HCT116 (cell line): Measurements from ENCODE around the gene TXNRD3. TPM values are rescaled to one million over a fixed set of nuclear protein-coding genes. Genes with fewer than 3 reads are reported as not detected.

Source experiments
- ATAC-seq: fragments of 200-7000 bp; cut with Tn5 transposase; 2 replicates; pipeline ENCODE4 v1.9.1; 2020; ENCODE audit warnings: mild to moderate bottlenecking, moderate library complexity
- BruUV-seq: library from RNA; stranded (reverse); fragments of 400-500 nt; replicated peaks from 2 replicates; lab custom pipeline; 2021; lab: Mats Ljungman, UMichigan
- CTCF ChIA-PET: fragments of 300-600 bp; sonication (Branson Sonifier 250); formaldehyde crosslinking; loops from one replicate; lab custom pipeline; 2021; ENCODE audit warnings: antibody characterized with exemption; lab: Charles Lee
- POLR2A ChIA-PET: fragments of 300-600, 350-600 bp; sonication (Branson Sonifier 250); formaldehyde crosslinking; loops from one replicate; lab custom pipeline; 2021; ENCODE audit warnings: antibody characterized with exemption; lab: Charles Lee
- RAD21 ChIA-PET, 2 experiments: fragments of 300-600 bp; sonication (Branson Sonifier 250); formaldehyde crosslinking; loops; one replicate each; lab custom pipeline; 2023; ENCODE audit warnings: low total read pairs in 2 of 2; ENCODE audit not compliant: uncharacterized antibody in 2 of 2, unreplicated experiment in 2 of 2, low non-redundant PET in 1 of 2; lab: Charles Lee
- DNase-seq: peaks from one replicate; pipeline ENCODE4 v3.0.0-alpha.2; 2010; ENCODE audit warnings: low read depth, low spot score
- H2AFZ ChIP-seq: fragments of 200-600 bp; shearing (Covaris generic), sonication (generic); 2 replicates; pipeline ENCODE4 v1.6.1; 2017; ENCODE audit warnings: low read depth, mixed run types, mixed read lengths, antibody characterized with exemption, low read length; ENCODE audit not compliant: poor library complexity, severe bottlenecking
- H3K27ac ChIP-seq: 2 replicates; pipeline ENCODE4 v1.5.1; 2012; ENCODE audit warnings: low read depth, low read length
- H3K27me3 ChIP-seq: fragments of 200-600 bp; sonication (generic); 2 replicates; pipeline ENCODE4 v1.6.1; 2016; ENCODE audit warnings: mixed run types, low read length, mixed read lengths; ENCODE audit not compliant: insufficient read depth
- H3K36me3 ChIP-seq, 2 experiments: fragments of 200-500 bp in 1 of 2; fragments of 200-600 bp in 1 of 2; sonication (Bioruptor generic) in 1 of 2; sonication (generic) in 1 of 2; 2 replicates each; pipeline versions ENCODE4 v1.5.1 to v1.6.1; 2014 to 2016; ENCODE audit warnings: low read length in 2 of 2, inconsistent platforms in 1 of 2, mixed read lengths in 1 of 2, mixed run types in 1 of 2; ENCODE audit not compliant: insufficient read depth in 2 of 2, control insufficient read depth in 1 of 2
- H3K4me1 ChIP-seq, 2 experiments: fragments of 200-600 bp in 1 of 2; sonication (generic) in 1 of 2; 2 replicates each; pipeline versions ENCODE4 v1.5.1 to v1.6.1; 2012 to 2017; ENCODE audit warnings: low read length in 2 of 2, inconsistent platforms in 1 of 2, mild to moderate bottlenecking in 1 of 2, mixed read lengths in 1 of 2, mixed run types in 1 of 2, moderate library complexity in 1 of 2; ENCODE audit not compliant: insufficient read depth in 2 of 2, control insufficient read depth in 1 of 2
- H3K4me2 ChIP-seq: fragments of 200-600 bp; sonication (generic); 2 replicates; pipeline ENCODE4 v1.6.1; 2017; ENCODE audit warnings: mixed run types, low read length, mixed read lengths
- H3K4me3 ChIP-seq, 2 experiments: fragments of 200-600 bp in 1 of 2; sonication (generic) in 1 of 2; replicated peaks in 1 of 2; 2 replicates each; pipeline ENCODE4 v1.5.1; 2011 to 2016; ENCODE audit warnings: low read length in 2 of 2, control low read depth in 1 of 2, low read depth in 1 of 2, mild to moderate bottlenecking in 1 of 2, mixed read lengths in 1 of 2, mixed run types in 1 of 2
- H3K79me2 ChIP-seq: fragments of 200-600 bp; sonication (generic); 2 replicates; pipeline ENCODE4 v1.6.1; 2017; ENCODE audit warnings: mild to moderate bottlenecking, mixed run types, low read length, moderate library complexity, mixed read lengths; ENCODE audit not compliant: insufficient read depth
- H3K9ac ChIP-seq: fragments of 200-600 bp; sonication (generic); 2 replicates; pipeline ENCODE4 v1.6.1; 2016; ENCODE audit warnings: low read length, mixed read lengths
- H3K9me2 ChIP-seq: fragments of 200-600 bp; sonication (generic), shearing (Covaris generic); 2 replicates; pipeline ENCODE4 v1.6.1; 2017; ENCODE audit warnings: mixed run types, mild to moderate bottlenecking, moderate library complexity; ENCODE audit not compliant: insufficient read depth
- H3K9me3 ChIP-seq, 2 experiments: fragments of 200-500 bp in 1 of 2; fragments of 200-600 bp in 1 of 2; sonication (Bioruptor generic) in 1 of 2; sonication (generic) in 1 of 2; 2 replicates each; pipeline ENCODE4 v1.6.1; 2014 to 2017; ENCODE audit warnings: low read length in 2 of 2, mixed read lengths in 2 of 2, inconsistent platforms in 1 of 2, low read depth in 1 of 2, mild to moderate bottlenecking in 1 of 2, mixed run types in 1 of 2, moderate library complexity in 1 of 2; ENCODE audit not compliant: control insufficient read depth in 1 of 2, insufficient read depth in 1 of 2
- H4K20me1 ChIP-seq: fragments of 200-600 bp; sonication (generic), shearing (Covaris generic); 2 replicates; pipeline ENCODE4 v1.6.1; 2017; ENCODE audit warnings: mixed run types, mild to moderate bottlenecking, moderate library complexity; ENCODE audit not compliant: insufficient read depth
- CBX3 ChIP-seq: IDR thresholded peaks from 2 replicates; pipeline ENCODE4 v1.6.1; 2012; ENCODE audit warnings: low read depth
- EGR1 ChIP-seq: IDR thresholded peaks from 2 replicates; pipeline ENCODE4 v1.6.1; 2012; ENCODE audit warnings: low read depth
- ELF1 ChIP-seq: IDR thresholded peaks from 2 replicates; pipeline ENCODE4 v1.6.1; 2012; ENCODE audit warnings: low read depth, borderline replicate concordance
- EZH2phosphoT487 ChIP-seq: fragments of 200-600 bp; IDR thresholded peaks from 2 replicates; pipeline ENCODE4 v1.6.1; 2018; ENCODE audit warnings: antibody characterized with exemption, borderline replicate concordance
- FOSL1 ChIP-seq: IDR thresholded peaks from 2 replicates; pipeline ENCODE4 v1.6.1; 2012; ENCODE audit warnings: low read depth
- JUND ChIP-seq: IDR thresholded peaks from 2 replicates; pipeline ENCODE4 v1.6.1; 2012
- MAX ChIP-seq: IDR thresholded peaks from 2 replicates; pipeline ENCODE4 v1.6.1; 2012
- POLR2A ChIP-seq: IDR thresholded peaks from 2 replicates; pipeline ENCODE4 v1.7.0; 2011; ENCODE audit warnings: borderline replicate concordance; ENCODE audit not compliant: insufficient read depth, insufficient read length; ENCODE audit errors: extremely low read depth
- RAD21 ChIP-seq: IDR thresholded peaks from 2 replicates; pipeline ENCODE4 v1.6.1; 2012; ENCODE audit warnings: low read depth, mild to moderate bottlenecking
- SIN3A ChIP-seq: IDR thresholded peaks from 2 replicates; pipeline ENCODE4 v1.6.1; 2012; ENCODE audit warnings: low read depth
- SP1 ChIP-seq: IDR thresholded peaks from 2 replicates; pipeline ENCODE4 v1.6.1; 2012; ENCODE audit warnings: low read depth
- SRF ChIP-seq: IDR thresholded peaks from 2 replicates; pipeline ENCODE4 v1.6.1; 2012; ENCODE audit warnings: low read depth
- TCF7L2 ChIP-seq: IDR thresholded peaks from 2 replicates; pipeline ENCODE4 v1.7.0; 2011; ENCODE audit warnings: borderline replicate concordance, inconsistent platforms; ENCODE audit not compliant: insufficient read depth, insufficient read length; ENCODE audit errors: extremely low read depth
- ZBTB33 ChIP-seq: IDR thresholded peaks from 2 replicates; pipeline ENCODE4 v1.6.1; 2011; ENCODE audit warnings: mild to moderate bottlenecking, low read length, moderate library complexity; ENCODE audit not compliant: insufficient replicate concordance; ENCODE audit errors: extremely low read depth
- ZFX ChIP-seq: fragments of 450-650 bp; IDR thresholded peaks from 2 replicates; pipeline ENCODE4 v1.6.1; 2017
- ZNF274 ChIP-seq: fragments of 200-500 bp; sonication (Bioruptor generic); IDR thresholded peaks from 2 replicates; pipeline ENCODE4 v1.6.1; 2014; ENCODE audit warnings: mild to moderate bottlenecking, low read depth, low read length, inconsistent platforms
- intact Hi-C: fragments of 100-400 bp; cut with micrococcal nuclease; formaldehyde crosslinking; loops from 2 replicates; pipeline ENCODE4 v1.10.0; 2022
- total RNA-seq: library from RNA; stranded (reverse); gene quantifications from one replicate; pipeline ENCODE4 v1.2.1, GENCODE V29; 2021; ENCODE audit not compliant: unreplicated experiment

The TXNRD3 gene
- total RNA-seq, 1 experiment from 2014 or later = 19.3 TPM

- H3K27ac ChIP-seq = no peak overlapping the region
- H3K4me3 ChIP-seq = no peak overlapping the region
- no peak overlapping the region for H3K9ac ChIP-seq
- intact Hi-C loops = no loop called here
- no peaks in the 10 kb centered on the region for H4K20me1 ChIP-seq
- H3K9me3 ChIP-seq = no peaks in the 10 kb centered on the region
- peaks cover 3 to 10% of the 10 kb centered on the region in 2 experiments; a peak in 1 of 4 replicates for H3K36me3 ChIP-seq
- DNase-seq = no peak
- H3K27me3 ChIP-seq = no peaks in the 10 kb centered on the region
- POLR2A ChIA-PET = interaction anchor here (0.6 kb wide), 1 partner anchor 11 kb away, joined by 4 read pairs; no protein-coding TSS in a partner anchor
- RAD21 ChIA-PET = no interaction called here
- no TSS peak for BruUV-seq
- TF ChIP-seq ELF1 (no peak), SIN3A (no peak), JUND (no peak), TCF7L2 (no peak), CBX3 (no peak), MAX (no peak), ZBTB33 (no peak), ZNF274 (no peak), EZH2phosphoT487 (no peak), POLR2A (no peak), ZFX (no peak), RAD21 (no peak), SP1 (no peak), SRF (no peak), EGR1 (no peak), FOSL1 (no peak)
- no peak overlapping the region for H2AFZ ChIP-seq
- CTCF ChIA-PET = no interaction called here
- no peak for ATAC-seq
- H3K4me1 ChIP-seq = no peaks in the 10 kb centered on the region
- H3K79me2 ChIP-seq = no peaks in the 10 kb centered on the region
- no peak overlapping the region for H3K4me2 ChIP-seq
- no peaks in the 10 kb centered on the region for H3K9me2 ChIP-seq
Measured at GRCh38 chr3:126634803-126635202, 20.1 kb downstream of the TXNRD3 start.
